Testis (tissue), 3 donors: Measurements from ENCODE around the gene NCK2. TPM values are rescaled to one million over a fixed set of nuclear protein-coding genes. Genes with fewer than 3 reads are reported as not detected.

ENCODE experiments used
- DNase-seq: peaks from one replicate; pipeline ENCODE4 v3.0.0-alpha.2; 2019
- H3K27ac ChIP-seq, 2 donors: fragments of 200-600 bp; sonication (generic); one replicate each; pipeline ENCODE4 v1.5.1; 2019
- H3K27me3 ChIP-seq: fragments of 200-600 bp; sonication (generic); one replicate; pipeline ENCODE4 v1.5.1; 2019
- H3K36me3 ChIP-seq: fragments of 200-600 bp; sonication (generic); one replicate; pipeline ENCODE4 v1.5.1; 2017; ENCODE audit warnings: low read depth; ENCODE audit errors: missing control alignments
- H3K4me1 ChIP-seq: fragments of 200-600 bp; sonication (generic); one replicate; pipeline ENCODE4 v1.5.1; 2019
- H3K4me3 ChIP-seq, 2 donors: fragments of 200-600 bp; sonication (generic); one replicate each; pipeline ENCODE4 v1.5.1; 2017 to 2019
- H3K9me3 ChIP-seq: fragments of 200-600 bp; sonication (generic); one replicate; pipeline ENCODE4 v1.5.1; 2017
- CTCF ChIP-seq, 3 experiments: fragments of 450-650 bp in 2 of 3; fragments of 200-600 bp in 1 of 3; sonication (generic) in 1 of 3; IDR thresholded peaks; one replicate each; pipeline ENCODE4 v1.5.1; 2016 to 2019; ENCODE audit warnings: antibody characterized with exemption in 3 of 3, mild to moderate bottlenecking in 2 of 3, moderate library complexity in 1 of 3
- POLR2A ChIP-seq: fragments of 450-650 bp; IDR thresholded peaks from one replicate; pipeline ENCODE4 v1.6.1; 2017; ENCODE audit warnings: antibody characterized with exemption, mild to moderate bottlenecking, moderate library complexity
- WGBS, 2 donors: methylation state at CpG; one replicate each; pipeline ENCODE4 v1.1.5; 2018; 5-methylcytosine and 5-hydroxymethylcytosine counted together
- intact Hi-C: fragments of 100-400 bp; cut with DNase I; formaldehyde crosslinking; loops from one replicate; pipeline ENCODE4 v1.15.1; 2023; ENCODE audit warnings: low total_unique reads
- polyA plus RNA-seq: library from polyadenylated mRNA; stranded (reverse); fragments of 350-450 nt; fragmentation: Illumina TruSeq; extraction: RNeasy Lipid Tissue Mini Kit (QIAGEN cat#74804); gene quantifications from one replicate; pipeline ENCODE4 v1.2.3, GENCODE V29; 2014; ENCODE audit warnings: low read depth, low replicate concordance; ENCODE audit not compliant: insufficient read depth
- total RNA-seq, 2 donors: library from RNA; depleted of rRNA; stranded (reverse); fragments of >200 nt; gene quantifications; one replicate each; pipeline ENCODE4 v1.2.3, GENCODE V29; 2016

The NCK2 gene
- total and polyA plus RNA-seq, 3 donors from 2014 or later = 67.7 to 168 (median 105) TPM

- Histone ChIP-seq H3K36me3 (no peaks in the 10 kb centered on the region), H3K4me3 (no peak overlapping the region), H3K27ac (peak overlapping the region; percentile 57 to 67), H3K27me3 (no peaks in the 10 kb centered on the region), H3K4me1 (peaks cover 51% of the 10 kb centered on the region), H3K9me3 (no peaks in the 10 kb centered on the region)
- DNase-seq = peak; percentile 42
- intact Hi-C loops = no loop called here
- no peak for TF ChIP-seq CTCF (IDR thresholded peaks at IDR 0.05)
- no peak for TF ChIP-seq POLR2A
- 66 to 72% methylated on average over 1 of the region's 1 CpG for whole genome bisulfite sequencing, 2 donors
Observed at GRCh38 chr2:105748566-105748965, 3.9 kb downstream of the NCK2 start.

- peak; percentile 66 for DNase-seq
- H3K27ac ChIP-seq = peak overlapping the region; percentile 57 to 80
- no peak overlapping the region for H3K4me3 ChIP-seq
- H3K36me3 ChIP-seq = no peaks in the 10 kb centered on the region
- no peaks in the 10 kb centered on the region for H3K9me3 ChIP-seq
- H3K4me1 ChIP-seq = peaks cover 53% of the 10 kb centered on the region
- intact Hi-C loops = no loop called here
- 58 to 70% methylated on average over 10 to 18 of the region's 18 CpGs for WGBS, 2 donors
- TF ChIP-seq CTCF (IDR thresholded peaks at IDR 0.05) (no peak), POLR2A (no peak)
- H3K27me3 ChIP-seq = no peaks in the 10 kb centered on the region
Observed at GRCh38 chr2:105749583-105750400, 5.1 kb downstream of the NCK2 start.

- DNase-seq = no peak
- Histone ChIP-seq H3K27ac (peak overlapping the region in 1 of 2 donors; percentile 57), H3K4me1 (peaks cover 53% of the 10 kb centered on the region), H3K9me3 (no peaks in the 10 kb centered on the region), H3K27me3 (no peaks in the 10 kb centered on the region), H3K4me3 (no peak overlapping the region), H3K36me3 (no peaks in the 10 kb centered on the region)
- intact Hi-C loops = no loop called here
- 79 to 89% methylated on average over 4 of the region's 4 CpGs for WGBS, 2 donors
- TF ChIP-seq POLR2A = no peak
Observed at GRCh38 chr2:105750735-105751134, 6.0 kb downstream of the NCK2 start.

GRCh38 chr2:105751272-105751671, 6.6 kb downstream of the NCK2 start:
- no peak overlapping the region for H3K27ac ChIP-seq
- WGBS, 2 donors = 83 to 88% methylated on average over 3 of the region's 3 CpGs
- no peak for DNase-seq
- no peaks in the 10 kb centered on the region for H3K27me3 ChIP-seq
- intact Hi-C loops = no loop called here
- H3K9me3 ChIP-seq = no peaks in the 10 kb centered on the region
- H3K36me3 ChIP-seq = no peaks in the 10 kb centered on the region
- TF ChIP-seq POLR2A = no peak
- TF ChIP-seq CTCF (IDR thresholded peaks at IDR 0.05) = no peak
- no peak overlapping the region for H3K4me3 ChIP-seq
- peaks cover 52% of the 10 kb centered on the region for H3K4me1 ChIP-seq

- Histone ChIP-seq H3K4me1 (peaks cover 48% of the 10 kb centered on the region), H3K9me3 (no peaks in the 10 kb centered on the region), H3K27ac (peak overlapping the region in 1 of 2 donors; percentile 4), H3K4me3 (no peak overlapping the region), H3K36me3 (no peaks in the 10 kb centered on the region), H3K27me3 (no peaks in the 10 kb centered on the region)
- TF ChIP-seq CTCF (IDR thresholded peaks at IDR 0.05) (no peak), POLR2A (no peak)
- intact Hi-C loops = no loop called here
- 52 to 66% methylated on average over 5 of the region's 5 CpGs for WGBS, 2 donors
- no peak for DNase-seq
Observed at GRCh38 chr2:105752691-105753358, 8.1 kb downstream of the NCK2 start.
